Heart left ventricle (tissue), 16 donors: ENCODE data around the gene ADD2. TPM values are rescaled to one million over a fixed set of nuclear protein-coding genes. Genes with fewer than 3 reads are reported as not detected.

ENCODE experiments used
- ATAC-seq, 4 donors: fragments of 200-7000 bp; cut with Tn5 transposase; one replicate each; pipeline ENCODE4 v1.9.1; 2020 to 2022; ENCODE audit warnings: moderate library complexity in 4 of 4, mild to moderate bottlenecking in 3 of 4, moderate number of reproducible peaks in 1 of 4
- DNase-seq, 5 donors: peaks; one replicate each; pipeline ENCODE4 v3.0.0-alpha.2; 2020
- H3K27ac ChIP-seq, 12 donors: fragments of 200-600 bp; sonication (generic) in 4 of 12; one replicate each; pipeline versions ENCODE4 v1.5.0 to v1.8.0; 2016 to 2022; ENCODE audit warnings: mild to moderate bottlenecking in 2 of 12
- H3K27me3 ChIP-seq, 9 donors: fragments of 200-600 bp; sonication (generic) in 2 of 9; one replicate each; pipeline versions ENCODE4 v1.5.1 to v1.8.0; 2016 to 2022; ENCODE audit warnings: mild to moderate bottlenecking in 3 of 9
- H3K36me3 ChIP-seq, 9 donors: fragments of 200-600 bp; sonication (generic) in 2 of 9; one replicate each; pipeline versions ENCODE4 v1.5.0 to v1.8.0; 2018 to 2022; ENCODE audit warnings: mild to moderate bottlenecking in 2 of 9
- H3K4me1 ChIP-seq, 12 donors: fragments of 200-600 bp; sonication (generic) in 4 of 12; one replicate each; pipeline versions ENCODE4 v1.5.0 to v1.8.0; 2016 to 2022; ENCODE audit warnings: mild to moderate bottlenecking in 3 of 12
- H3K4me3 ChIP-seq, 12 donors: fragments of 200-600 bp; sonication (generic) in 4 of 12; one replicate each; pipeline versions ENCODE4 v1.5.0 to v1.8.0; 2017 to 2022; ENCODE audit warnings: mild to moderate bottlenecking in 9 of 12, moderate library complexity in 4 of 12
- H3K9me3 ChIP-seq, 12 donors: fragments of 200-600 bp; sonication (generic) in 4 of 12; one replicate each; pipeline versions ENCODE4 v1.5.0 to v1.8.0; 2016 to 2022; ENCODE audit warnings: mild to moderate bottlenecking in 1 of 12
- CTCF ChIP-seq, 12 donors: fragments of 200-600 bp; sonication (generic) in 4 of 12; IDR thresholded peaks; one replicate each; pipeline versions ENCODE4 v1.5.0 to v1.8.0; 2018 to 2022; ENCODE audit warnings: antibody characterized with exemption in 12 of 12, mild to moderate bottlenecking in 5 of 12
- POLR2A ChIP-seq, 2 donors: fragments of 450-650 bp; IDR thresholded peaks; one replicate each; pipeline ENCODE4 v1.6.1; 2017; ENCODE audit warnings: antibody characterized with exemption in 2 of 2, mild to moderate bottlenecking in 2 of 2, moderate library complexity in 2 of 2
- WGBS, 4 donors: extraction: QIAGEN DNeasy Blood & Tissue Kit in 2 of 4; methylation state at CpG; one replicate each; pipeline versions ENCODE4 v1.1.5 to v1.1.7; 2013 to 2018; 5-methylcytosine and 5-hydroxymethylcytosine counted together
- intact Hi-C, 10 donors: fragments of 100-400 bp; cut with DNase I; formaldehyde crosslinking; loops; one replicate each; pipeline versions ENCODE4 v1.11.1 to v1.14.2; 2022
- polyA plus RNA-seq, 2 donors: library from polyadenylated mRNA; stranded (reverse); fragments of 200-250 nt; gene quantifications; one replicate each; pipeline ENCODE4 v1.2.3, GENCODE V29; 2013
- total RNA-seq, 9 donors: library from RNA; depleted of rRNA in 2 of 9; stranded (reverse); fragments of >200 nt in 2 of 9; fragmentation: NEBNext Ultra II Directional in 3 of 9; extraction: Animal tissue kit (Norgen Biotek cat#: 25700) in 3 of 9; gene quantifications; one replicate each; pipeline versions ENCODE4 v1.1.0 to v1.2.4, GENCODE V29; 2016 to 2023
- donor health status: ischemic (EF 13 %, LVEDD 7.1; RV severe dilation, severe dysfunction).
- donor health status: healthy with polysubstance abuse.
- donor health status: DM: no; HTN: yes; CAD: no.
- donor health status: DM: no; HTN: no; CAD: no.
- donor health status: ischemic (EF 25% LVEDD 6.9; RV normal size, moderate dysfunction).
- donor health status: ischemic (EF 25% LVEDD 5.7; RV mildly dilated, moderate dysfunction).
- donor health status: healthy.
- donor health status: DM: yes; HTN: yes; CAD: no.
- donor health status: ischemic (EF 35%, LVEDD 5.7; RV mildly dilated, moderate dysfunction).
- donor health status: nonischemic (EF 11% LVEDD 7.7; RV severe dilation, severe dysfunction).
- donor health status: DM: yes; HTN: yes; CAD: no.
- donor health status: PGD.
- donor health status: ischemic (EF 29% LVEDD 5.4; RV normal size, mild dysfunction).
- donor health status: nonischemic (EF 23%, LVEDD 6.1; RV moderate dilation, normal function).

Gene ADD2
- total and polyA plus RNA-seq, 11 donors = 0.49 to 7.3 (median 3.0) TPM

- Histone ChIP-seq H3K27ac (no peak overlapping the region), H3K4me1 (no peaks in the 10 kb centered on the region), H3K4me3 (no peak overlapping the region), H3K9me3 (peaks cover 0 to 3% (median 0%) of the 10 kb centered on the region in 12 donors), H3K36me3 (no peaks in the 10 kb centered on the region), H3K27me3 (peaks cover 0 to 43% (median 9%) of the 10 kb centered on the region in 9 donors)
- no peak for TF ChIP-seq POLR2A (IDR thresholded peaks at IDR 0.05)
- no peak for TF ChIP-seq CTCF (IDR thresholded peaks at IDR 0.05)
- DNase-seq (no peak), ATAC-seq (no peak)
- intact Hi-C loops = no loop called here
- WGBS, 4 donors = 69 to 79% (median 73%) methylated on average over 2 of the region's 2 CpGs
Measured at GRCh38 chr2:70777450-70777849, 9.4 kb upstream of the ADD2 start.

GRCh38 chr2:70776266-70776665 is 8.3 kb upstream of the ADD2 start:
- no peak for ATAC-seq
- H3K27ac ChIP-seq = no peak overlapping the region
- H3K27me3 ChIP-seq = peaks cover 0 to 44% (median 9%) of the 10 kb centered on the region in 9 donors
- H3K4me1 ChIP-seq = no peaks in the 10 kb centered on the region
- intact Hi-C loops = no loop called here
- 92 to 96% (median 95%) methylated on average over 3 of the region's 3 CpGs for WGBS, 4 donors
- peaks cover 0 to 3% (median 0%) of the 10 kb centered on the region in 12 donors for H3K9me3 ChIP-seq
- H3K4me3 ChIP-seq = no peak overlapping the region
- DNase-seq = no peak
- TF ChIP-seq CTCF (IDR thresholded peaks at IDR 0.05) (no peak), POLR2A (IDR thresholded peaks at IDR 0.05) (no peak)
- H3K36me3 ChIP-seq = no peaks in the 10 kb centered on the region

- 44 to 58% (median 53%) methylated on average over 2 of the region's 2 CpGs for WGBS, 4 donors
- peaks cover 0 to 3% (median 0%) of the 10 kb centered on the region in 12 donors for H3K9me3 ChIP-seq
- ATAC-seq (no peak), DNase-seq (no peak)
- peaks cover 0 to 42% (median 9%) of the 10 kb centered on the region in 9 donors for H3K27me3 ChIP-seq
- intact Hi-C loops = no loop called here
- H3K27ac ChIP-seq = no peak overlapping the region
- H3K36me3 ChIP-seq = no peaks in the 10 kb centered on the region
- TF ChIP-seq POLR2A (IDR thresholded peaks at IDR 0.05) = no peak
- no peak for TF ChIP-seq CTCF (IDR thresholded peaks at IDR 0.05)
- H3K4me3 ChIP-seq = no peak overlapping the region
- no peaks in the 10 kb centered on the region for H3K4me1 ChIP-seq
Measured at GRCh38 chr2:70775141-70775540, 7.1 kb upstream of the ADD2 start.

- intact Hi-C loops = no loop called here
- H3K27ac ChIP-seq = no peak overlapping the region
- peaks cover 0 to 53% (median 13%) of the 10 kb centered on the region in 9 donors for H3K27me3 ChIP-seq
- no peak overlapping the region for H3K4me3 ChIP-seq
- 79 to 88% (median 82%) methylated on average over 2 of the region's 2 CpGs for WGBS, 4 donors
- no peaks in the 10 kb centered on the region for H3K36me3 ChIP-seq
- no peak for TF ChIP-seq POLR2A (IDR thresholded peaks at IDR 0.05)
- TF ChIP-seq CTCF (IDR thresholded peaks at IDR 0.05) = no peak
- peaks cover 0 to 9% (median 3%) of the 10 kb centered on the region in 12 donors for H3K4me1 ChIP-seq
- peaks cover 0 to 3% (median 0%) of the 10 kb centered on the region in 12 donors for H3K9me3 ChIP-seq
- no peak for DNase-seq
- no peak for ATAC-seq
Measured at GRCh38 chr2:70772486-70773155, 4.6 kb upstream of the ADD2 start.
